Spleen (tissue), 11 donors: ENCODE results near the gene NUDT8. TPM values are rescaled to one million over a fixed set of nuclear protein-coding genes. Genes with fewer than 3 reads are reported as not detected.
A peak's percentile ranks its signal among the peaks of the same experiment; 100 is the strongest.
"Not testable (repeated sequence)": the region's sequence is repeated elsewhere in the genome, so short reads cannot be mapped to it uniquely, and the experiment has no call there.

Experiments used
- DNase-seq: peaks from one replicate; pipeline ENCODE4 v3.0.0-alpha.2; 2020
- H3K27ac ChIP-seq, 8 donors: fragments of 200-600 bp; sonication (generic) in 7 of 8; 1 replicate in 4 of 8; 2 replicates in 4 of 8; pipeline versions ENCODE4 v1.5.0 to v1.8.0; 2016 to 2021; ENCODE audit warnings: inconsistent platforms in 4 of 8, mild to moderate bottlenecking in 4 of 8, moderate library complexity in 1 of 8
- H3K27me3 ChIP-seq, 7 donors: fragments of 200-600 bp; sonication (generic) in 6 of 7; replicated peaks in 1 of 7; 1 replicate in 4 of 7; 2 replicates in 3 of 7; pipeline versions ENCODE4 v1.5.0 to v1.8.0; 2016 to 2021; ENCODE audit warnings: inconsistent platforms in 3 of 7, mild to moderate bottlenecking in 1 of 7
- H3K36me3 ChIP-seq, 6 donors: fragments of 200-600 bp; sonication (generic) in 5 of 6; 1 replicate in 4 of 6; 2 replicates in 2 of 6; pipeline versions ENCODE4 v1.5.0 to v1.8.0; 2016 to 2021; ENCODE audit warnings: inconsistent platforms in 2 of 6
- H3K4me1 ChIP-seq, 6 donors: fragments of 200-600 bp; sonication (generic) in 5 of 6; 1 replicate in 3 of 6; 2 replicates in 3 of 6; pipeline versions ENCODE4 v1.5.0 to v1.8.0; 2016 to 2021; ENCODE audit warnings: inconsistent platforms in 3 of 6
- H3K4me3 ChIP-seq, 8 donors: fragments of 200-600 bp; sonication (generic) in 7 of 8; 1 replicate in 4 of 8; 2 replicates in 4 of 8; pipeline versions ENCODE4 v1.5.0 to v1.8.0; 2016 to 2021; ENCODE audit warnings: inconsistent platforms in 4 of 8, mild to moderate bottlenecking in 4 of 8, moderate library complexity in 2 of 8
- H3K9me3 ChIP-seq, 8 donors: fragments of 200-600 bp; sonication (generic) in 7 of 8; 1 replicate in 4 of 8; 2 replicates in 4 of 8; pipeline versions ENCODE4 v1.5.0 to v1.8.0; 2016 to 2021; ENCODE audit warnings: inconsistent platforms in 4 of 8
- CTCF ChIP-seq, 11 experiments: fragments of 200-600 bp in 7 of 11; fragments of 450-650 bp in 4 of 11; sonication (generic) in 4 of 11; IDR thresholded peaks in 8 of 11; conservative IDR thresholded peaks in 3 of 11; 1 replicate in 7 of 11; 2 replicates in 4 of 11; pipeline versions ENCODE4 v1.4.0 to v1.8.0; 2016 to 2021; ENCODE audit warnings: antibody characterized with exemption in 11 of 11, inconsistent platforms in 4 of 11, mild to moderate bottlenecking in 1 of 11
- POLR2A ChIP-seq, 3 donors: fragments of 450-650 bp; IDR thresholded peaks; one replicate each; pipeline ENCODE4 v1.5.1; 2017; ENCODE audit warnings: antibody characterized with exemption in 3 of 3, mild to moderate bottlenecking in 1 of 3
- POLR2AphosphoS5 ChIP-seq, 3 donors: sonication (generic); formaldehyde crosslinking; IDR thresholded peaks; one replicate each; pipeline ENCODE4 v1.5.1; 2017; ENCODE audit warnings: antibody characterized with exemption in 3 of 3
- WGBS, 5 donors: extraction: QIAGEN DNeasy Blood & Tissue Kit in 3 of 5; methylation state at CpG; one replicate each; pipeline versions ENCODE4 v1.1.5 to v1.1.7; 2013 to 2018; 5-methylcytosine and 5-hydroxymethylcytosine counted together
- intact Hi-C: fragments of 100-400 bp; cut with DNase I; formaldehyde crosslinking; loops from one replicate; pipeline ENCODE4 v1.15.0; 2023; ENCODE audit warnings: low total_unique reads
- polyA plus RNA-seq, 3 donors: library from polyadenylated mRNA; stranded (reverse); fragments of 200-250 nt; gene quantifications; one replicate each; pipeline ENCODE4 v1.2.1, GENCODE V29; 2013
- total RNA-seq, 7 donors: library from RNA; depleted of rRNA in 3 of 7; stranded (reverse); fragments of >200 nt in 3 of 7; fragmentation: NEBNext Ultra II Directional in 4 of 7; extraction: Animal tissue kit (Norgen Biotek cat#: 25700) in 4 of 7; gene quantifications; one replicate each; pipeline versions ENCODE4 v1.1.0 to v1.2.1, GENCODE V29; 2016 to 2021
- donor health status: healthy with polysubstance abuse.
- donor health status: DM: no; HTN: no; CAD: no; lungs with moderate emphysema.
- donor health status: DM: no; HTN: no; CAD: no.
- donor health status: Bipolar disorder and iron deficiency.
- donor health status: healthy.
- donor health status: DM: no; HTN: no; CAD: no.
- donor health status: DM: yes; HTN: yes; CAD: no.

Gene NUDT8
- total and polyA plus RNA-seq, 10 donors: 2.7 to 9.2 (median 5.9) TPM

GRCh38 chr11:67659651-67660165, 30.0 kb upstream of the NUDT8 start:
- Histone ChIP-seq H3K9me3 (peaks cover 0 to 21% (median 10%) of the 10 kb centered on the region in 8 donors), H3K4me1 (peaks cover 0 to 14% (median 4%) of the 10 kb centered on the region in 6 donors)
- H3K27me3 ChIP-seq, H3K36me3 ChIP-seq, H3K27ac ChIP-seq, intact Hi-C loops, H3K4me3 ChIP-seq, DNase-seq: not testable (repeated sequence)
- WGBS, 5 donors: 58 to 70% (median 60%) methylated on average over 5 of the region's 5 CpGs
- peak in 5 of 11 experiments; percentile 43 to 67 (median 51) for TF ChIP-seq CTCF (IDR thresholded peaks at IDR 0.05 in 8 of 11, conservative IDR thresholded peaks at IDR 0.05 in 3 of 11)

DNA sequence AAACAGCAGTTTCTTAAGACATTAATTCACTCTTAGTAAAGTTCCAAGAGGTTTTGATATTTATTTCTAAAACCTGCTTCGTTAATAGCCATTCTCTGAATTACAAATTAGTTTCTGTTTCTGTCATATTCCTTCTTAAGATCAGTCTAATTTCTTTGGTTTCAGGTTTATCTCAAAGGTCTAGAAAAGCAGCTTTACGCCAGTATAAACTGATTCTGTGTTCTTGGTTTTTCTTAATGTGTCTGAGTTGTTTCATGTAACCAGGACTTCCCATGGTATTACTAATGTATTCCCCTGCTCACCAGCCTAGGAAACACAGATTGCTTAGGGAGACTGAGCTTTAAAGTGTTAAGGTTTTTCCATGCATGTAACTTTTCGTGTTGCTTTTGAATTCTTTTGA, 27.6 kb upstream of the NUDT8 start:
- DNase-seq: no peak
- H3K27me3 ChIP-seq: no peaks in the 10 kb centered on the region
- peak overlapping the region in 1 of 8 donors; percentile 5 for H3K27ac ChIP-seq
- H3K4me3 ChIP-seq: no peak overlapping the region
- 37 to 46% (median 42%) methylated on average over 3 of the region's 3 CpGs for WGBS, 5 donors
- TF ChIP-seq POLR2A (IDR thresholded peaks at IDR 0.05) (no peak), POLR2AphosphoS5 (IDR thresholded peaks at IDR 0.05) (no peak), CTCF (IDR thresholded peaks at IDR 0.05 in 8 of 11, conservative IDR thresholded peaks at IDR 0.05 in 3 of 11) (no peak)
- peaks cover 0 to 14% (median 4%) of the 10 kb centered on the region in 6 donors for H3K4me1 ChIP-seq
- no peaks in the 10 kb centered on the region for H3K36me3 ChIP-seq
- intact Hi-C loops: no loop called here
- peaks cover 0 to 21% (median 10%) of the 10 kb centered on the region in 8 donors for H3K9me3 ChIP-seq

DNA sequence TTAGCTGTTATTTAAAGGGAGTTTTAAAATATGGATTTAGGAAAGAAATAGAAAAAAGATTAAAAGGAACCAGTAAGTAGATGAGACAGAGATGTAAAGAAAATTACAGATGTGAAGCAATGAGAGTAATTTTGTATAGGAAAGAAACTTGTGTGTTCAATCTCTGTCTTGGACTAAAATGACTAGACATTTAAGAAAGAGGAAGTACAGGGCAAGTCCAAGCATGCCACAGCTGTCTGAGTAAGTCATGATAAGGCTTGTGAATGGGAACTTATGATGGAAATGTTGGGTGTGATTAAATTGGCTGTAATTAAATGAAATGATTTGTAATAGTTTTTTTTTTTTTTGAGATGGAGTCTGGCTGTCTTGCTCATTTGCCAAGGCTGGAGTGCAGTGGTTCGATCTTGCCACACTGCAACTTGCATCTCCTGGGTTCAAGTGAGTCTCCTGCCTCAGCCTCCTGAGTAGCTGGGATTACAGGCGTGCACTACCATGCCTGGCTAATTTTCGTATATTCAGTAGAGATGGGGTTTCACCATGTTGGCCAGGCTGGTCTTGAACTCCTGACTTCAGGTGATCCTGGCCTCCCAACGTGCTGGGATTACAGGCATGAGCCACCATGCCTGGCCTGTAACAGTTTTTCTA, 26.7 kb upstream of the NUDT8 start:
- Histone ChIP-seq H3K27ac (no peak overlapping the region), H3K36me3 (no peaks in the 10 kb centered on the region), H3K4me3 (no peak overlapping the region), H3K4me1 (peaks cover 0 to 17% (median 4%) of the 10 kb centered on the region in 6 donors), H3K9me3 (peaks cover 0 to 21% (median 10%) of the 10 kb centered on the region in 8 donors), H3K27me3 (no peaks in the 10 kb centered on the region)
- no peak for DNase-seq
- no peak for TF ChIP-seq POLR2A (IDR thresholded peaks at IDR 0.05)
- TF ChIP-seq POLR2AphosphoS5 (IDR thresholded peaks at IDR 0.05): no peak
- WGBS, 5 donors: 84 to 93% (median 88%) methylated on average over 4 of the region's 4 CpGs
- intact Hi-C loops: no loop called here

- Histone ChIP-seq H3K4me1 (peaks cover 3 to 35% (median 19%) of the 10 kb centered on the region in 6 donors), H3K9me3 (peaks cover 0 to 21% (median 10%) of the 10 kb centered on the region in 8 donors), H3K27me3 (no peaks in the 10 kb centered on the region), H3K36me3 (no peaks in the 10 kb centered on the region), H3K4me3 (no peak overlapping the region), H3K27ac (no peak overlapping the region)
- TF ChIP-seq CTCF (IDR thresholded peaks at IDR 0.05 in 8 of 11, conservative IDR thresholded peaks at IDR 0.05 in 3 of 11) (no peak), POLR2AphosphoS5 (IDR thresholded peaks at IDR 0.05) (no peak), POLR2A (IDR thresholded peaks at IDR 0.05) (no peak)
- DNase-seq: peak; percentile 20
- intact Hi-C loops: no loop called here
- 75 to 82% (median 79%) methylated on average over 9 of the region's 9 CpGs for WGBS, 5 donors
Measured at GRCh38 chr11:67654225-67654624, 24.5 kb upstream of the NUDT8 start.
